GM21515 (cell line): ENCODE results near the gene NEK4.
"Not testable (repeated sequence)": the region's sequence is repeated elsewhere in the genome, so short reads cannot be mapped to it uniquely, and the experiment has no call there.

Experiments used
- ATAC-seq: cut with Tn5 transposase; IDR thresholded peaks from one replicate; pipeline ENCODE4 v1.9.1; 2021; ENCODE audit not compliant: unreplicated experiment

NEK4 gene

DNA sequence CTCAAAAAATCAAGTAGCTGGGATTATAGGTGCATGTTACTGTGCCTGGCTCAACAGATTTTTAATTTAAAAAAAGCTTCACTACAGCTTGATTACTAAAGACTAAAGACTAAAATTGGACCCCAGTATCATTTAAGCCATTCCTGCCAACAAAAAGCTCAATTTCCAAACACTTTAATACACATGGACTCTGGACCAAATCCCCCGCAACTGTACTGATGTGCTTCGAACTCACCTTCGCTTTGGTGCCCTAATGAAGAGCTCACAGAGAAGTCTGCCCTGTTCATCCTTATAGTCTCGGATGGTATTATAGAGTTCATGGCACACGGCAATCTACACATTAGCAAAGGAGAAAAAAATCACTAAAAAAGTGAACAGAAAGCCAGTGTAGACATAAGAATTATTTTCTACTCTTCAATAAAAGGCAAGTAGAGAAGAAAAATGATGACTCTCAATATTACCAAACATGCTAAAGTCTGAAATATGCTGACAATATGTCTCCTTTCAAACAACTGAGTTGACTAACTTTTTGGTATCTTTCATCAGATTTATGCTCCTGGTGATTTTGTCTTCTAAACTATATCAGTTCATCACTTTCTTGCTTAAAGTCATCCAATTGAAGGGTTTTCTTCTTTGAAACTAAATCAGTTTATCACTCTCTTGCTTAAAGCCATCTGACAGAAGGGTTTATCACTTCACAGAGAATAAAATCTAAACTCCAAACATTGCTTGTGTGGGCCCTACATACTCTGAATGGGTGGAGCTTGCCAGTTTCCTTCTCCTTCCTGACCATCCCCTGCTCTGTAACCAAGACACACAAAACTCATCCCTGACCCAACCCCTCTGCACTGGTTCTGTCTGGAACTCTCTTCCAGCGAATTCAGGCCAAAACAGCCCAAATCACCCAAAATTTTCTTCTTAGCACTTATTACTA is 92.2 kb downstream of the NEK4 start:
- ATAC-seq, result no peak

DNA sequence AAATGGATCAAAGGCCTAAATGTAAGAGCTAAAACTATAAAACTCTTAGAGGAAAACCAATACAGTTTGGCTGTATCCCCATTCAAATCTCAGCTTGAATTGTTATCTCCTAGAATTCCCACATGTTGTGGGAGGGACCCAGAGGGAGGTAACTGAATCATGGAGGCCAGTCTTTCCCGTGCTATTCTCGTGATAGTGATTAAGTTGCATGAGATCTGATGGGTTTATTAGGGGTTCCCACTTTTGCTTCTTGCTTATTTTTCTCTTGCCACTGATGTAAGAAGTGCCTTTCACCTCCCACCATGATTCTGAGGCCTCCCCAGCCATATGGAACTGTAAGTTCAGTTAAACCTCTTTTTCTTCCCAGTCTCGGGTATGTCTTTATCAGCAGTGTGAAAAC is 94.5 kb downstream of the NEK4 start:
- not testable (repeated sequence) for ATAC-seq

DNA sequence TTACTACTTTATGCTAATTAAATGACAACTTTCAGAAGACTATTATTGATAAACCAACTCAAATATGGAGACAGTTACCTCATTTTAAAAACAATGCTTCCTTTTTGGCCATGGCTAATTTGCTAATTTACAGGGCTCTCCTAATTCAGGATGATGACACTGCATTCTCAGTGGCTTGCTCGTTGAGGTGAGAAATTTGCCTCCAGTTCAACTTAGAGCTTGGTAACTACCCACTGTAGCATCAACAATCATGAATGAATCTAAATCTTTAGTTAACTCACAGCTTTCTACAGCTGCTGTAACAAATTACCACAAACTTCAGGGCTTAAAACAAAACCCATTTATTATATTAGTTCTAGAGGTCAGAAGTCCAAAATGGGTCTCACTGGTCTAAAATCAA is 99.1 kb downstream of the NEK4 start:
- no peak for ATAC-seq

DNA sequence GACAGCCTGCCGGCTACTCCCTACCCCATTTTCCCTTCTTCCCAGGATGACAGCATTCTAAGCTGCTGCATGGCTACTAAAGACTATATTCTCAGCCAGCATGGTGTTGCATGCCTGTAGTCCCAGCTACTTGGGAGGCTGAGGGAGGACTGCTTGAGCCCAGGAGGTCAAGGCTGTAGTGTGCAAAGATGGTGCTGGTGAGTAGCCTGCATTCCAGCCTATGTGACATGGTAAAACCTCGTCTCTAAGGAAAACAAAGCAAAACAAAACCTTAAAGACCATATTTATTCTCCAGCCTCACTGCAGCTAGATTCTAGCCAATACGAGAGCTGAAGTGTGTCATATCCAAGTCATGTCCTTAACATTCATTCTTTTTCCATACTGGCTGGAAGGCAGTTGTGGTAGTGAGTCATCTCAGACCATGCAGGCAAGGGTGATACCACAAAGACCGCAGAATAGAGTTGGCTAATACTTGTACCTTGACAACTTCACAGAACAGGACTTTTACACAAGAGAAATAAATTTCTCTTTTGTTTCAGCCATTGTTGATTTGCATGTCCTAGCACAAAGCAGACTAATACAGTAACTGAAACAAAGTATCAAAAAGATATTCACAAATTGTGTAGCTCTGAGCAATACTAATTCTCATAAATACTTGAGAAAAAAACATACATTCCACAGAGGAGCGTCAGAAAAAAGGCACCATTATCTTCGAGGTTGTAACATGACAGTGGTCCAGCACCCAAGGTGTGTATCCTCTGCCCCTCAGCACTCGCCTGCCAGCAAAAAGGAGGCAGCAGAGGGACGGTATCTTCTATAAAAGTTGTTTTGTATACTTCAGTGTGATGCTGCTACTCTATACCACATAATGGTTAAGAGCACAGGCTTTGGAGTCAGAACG is 99.9 kb downstream of the NEK4 start:
- peak; percentile 60 for ATAC-seq

DNA sequence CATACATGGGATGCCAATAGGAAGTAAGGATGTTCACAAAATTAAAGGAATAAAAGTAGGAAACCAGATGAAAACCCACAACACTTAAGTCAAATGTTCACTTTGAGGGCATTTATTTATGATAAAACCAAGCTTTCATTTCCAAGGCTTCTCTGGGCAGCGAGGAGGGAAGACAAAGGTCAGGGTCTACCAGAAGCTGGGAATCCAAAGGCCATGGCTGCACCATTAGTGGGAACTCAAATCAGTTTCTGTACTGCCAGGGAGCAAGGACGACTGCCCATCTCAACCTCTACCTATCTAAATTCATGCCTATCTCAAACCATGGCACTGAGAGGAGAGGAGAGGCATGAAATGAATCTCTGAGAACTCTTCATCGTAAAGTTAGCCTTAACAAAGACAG is 107.6 kb downstream of the NEK4 start:
- no peak for ATAC-seq

DNA sequence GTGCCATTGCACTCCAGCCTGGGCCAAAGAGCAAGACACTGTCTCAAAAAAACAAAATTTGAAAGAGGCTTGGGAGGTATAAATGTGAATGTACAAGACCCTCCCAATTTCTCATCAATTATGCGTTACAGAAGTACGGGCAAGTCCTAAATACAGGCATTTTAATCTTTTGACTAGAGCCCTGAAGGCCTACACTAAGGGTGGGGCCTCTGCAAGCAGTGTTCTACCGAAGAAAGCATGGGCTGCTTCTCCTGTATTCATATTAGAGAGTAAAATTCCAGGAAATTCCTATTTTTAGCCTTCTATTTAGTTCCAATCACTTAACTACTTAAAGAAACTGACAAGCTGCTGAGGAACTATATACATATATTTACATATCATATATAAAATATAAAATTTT is 110.7 kb downstream of the NEK4 start:
- no peak for ATAC-seq
